HG02840 (cell line): ENCODE results near the gene GATC.

Source experiments
- ATAC-seq: cut with Tn5 transposase; IDR thresholded peaks from one replicate; pipeline ENCODE4 v1.9.1; 2021; ENCODE audit warnings: mild to moderate bottlenecking, moderate library complexity, moderate number of reproducible peaks; ENCODE audit not compliant: unreplicated experiment, low FRiP score

The GATC gene

DNA sequence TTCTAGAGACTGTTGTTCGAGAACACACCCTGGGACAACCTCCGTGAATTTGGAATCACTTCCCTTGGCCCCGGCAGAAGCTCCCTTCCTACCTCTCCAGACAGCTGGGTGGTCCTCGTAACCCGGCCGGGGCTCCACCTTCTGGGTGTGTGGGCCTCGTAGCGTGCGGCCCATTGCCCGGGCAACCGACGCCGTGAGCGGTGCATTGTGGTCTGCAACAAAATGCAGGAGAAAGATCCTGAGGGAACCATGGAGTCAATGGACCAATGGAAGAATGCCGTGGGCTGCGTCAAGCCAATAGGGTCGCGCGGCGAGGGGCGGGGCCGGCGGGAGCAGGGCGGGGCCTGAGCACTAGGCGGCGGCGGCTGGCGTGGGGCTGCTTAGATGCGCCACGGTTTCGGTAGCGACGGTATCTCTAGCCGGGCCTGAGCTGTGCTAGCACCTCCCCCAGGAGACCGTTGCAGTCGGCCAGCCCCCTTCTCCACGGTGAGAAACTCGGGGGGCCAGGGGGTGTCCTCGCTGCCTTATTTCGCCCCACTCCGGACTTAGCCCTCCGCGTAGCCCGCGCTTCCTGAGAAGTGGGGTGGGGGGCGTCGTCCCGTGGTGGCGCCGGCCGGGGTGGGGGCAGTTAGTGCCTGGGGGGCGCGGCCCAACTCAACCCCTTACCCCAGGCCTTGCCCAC, 49.6 kb downstream of the GATC start, which contains the start of gene DYNLL1:
Gene DYNLL1, plus strand, starts transcription at position 383 of the 682 bp plus-strand sequence. CDS start 309 bp downstream, outside the sequence.
- ATAC-seq: peak; percentile 98

DNA sequence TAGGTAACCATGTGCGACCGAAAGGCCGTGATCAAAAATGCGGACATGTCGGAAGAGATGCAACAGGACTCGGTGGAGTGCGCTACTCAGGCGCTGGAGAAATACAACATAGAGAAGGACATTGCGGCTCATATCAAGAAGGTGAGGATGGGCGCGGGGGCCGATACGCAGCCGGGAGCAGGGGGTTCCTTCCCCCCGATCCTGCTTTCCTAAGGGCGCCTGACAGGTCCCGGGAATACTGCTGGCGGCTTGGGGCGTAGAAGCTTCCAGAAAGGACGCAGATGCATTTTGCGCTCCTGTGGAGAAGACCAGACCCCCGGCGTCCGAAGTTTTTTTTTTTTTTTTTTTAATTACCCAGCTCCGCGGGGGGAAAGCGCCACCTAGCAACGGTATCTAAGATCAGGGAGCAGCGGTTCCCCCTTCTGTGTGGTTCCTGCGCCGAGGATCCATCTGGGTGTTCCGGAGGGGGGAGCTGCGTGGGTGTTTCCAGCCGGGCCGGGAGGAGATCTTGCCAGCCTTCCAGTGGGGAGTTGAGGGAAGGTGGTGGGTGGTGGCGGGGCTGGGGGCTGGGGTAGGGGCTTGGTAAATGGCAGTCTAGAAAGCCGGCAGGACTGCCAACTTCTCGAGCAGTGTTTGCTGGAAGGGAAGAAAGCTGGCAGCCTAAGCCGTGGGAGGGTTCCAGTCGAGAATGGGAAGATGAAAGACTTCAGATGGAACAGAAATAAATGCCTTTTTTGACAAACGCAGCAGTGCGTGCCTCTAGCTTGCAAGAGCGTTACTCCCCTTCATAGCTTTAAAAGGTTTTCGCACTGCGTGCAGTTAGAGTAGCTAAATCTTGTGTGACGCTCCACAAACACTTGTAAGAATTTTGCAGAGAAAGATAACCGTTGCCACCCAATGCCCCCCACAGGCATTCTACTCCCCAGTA, 50.4 kb downstream of the GATC start:
- ATAC-seq: peak; percentile 1

DNA sequence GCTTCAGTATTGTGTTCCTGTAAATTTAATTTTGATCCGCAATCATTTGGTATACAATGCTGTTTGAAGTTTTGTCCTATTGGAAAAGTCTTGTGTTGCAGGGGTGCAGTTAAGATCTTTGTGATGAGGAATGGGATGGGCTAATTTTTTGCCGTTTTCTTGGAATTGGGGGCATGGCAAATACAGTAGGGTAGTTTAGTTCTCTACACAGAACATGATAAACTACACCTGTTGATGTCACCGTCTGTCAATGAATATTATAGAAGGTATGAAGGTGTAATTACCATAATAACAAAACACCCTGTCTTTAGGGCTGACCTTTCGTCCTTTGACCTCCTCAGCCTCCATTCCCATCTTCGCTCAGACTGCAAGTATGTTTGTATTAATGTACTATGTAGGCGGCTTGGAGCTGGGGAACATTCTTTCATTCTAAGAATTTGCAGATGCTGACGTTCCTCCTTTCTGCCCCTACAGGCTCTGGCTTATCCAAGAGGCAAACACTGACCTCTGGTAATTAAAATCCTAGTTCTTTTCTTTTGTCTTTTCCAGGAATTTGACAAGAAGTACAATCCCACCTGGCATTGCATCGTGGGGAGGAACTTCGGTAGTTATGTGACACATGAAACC, 51.4 kb downstream of the GATC start:
- no peak for ATAC-seq

DNA sequence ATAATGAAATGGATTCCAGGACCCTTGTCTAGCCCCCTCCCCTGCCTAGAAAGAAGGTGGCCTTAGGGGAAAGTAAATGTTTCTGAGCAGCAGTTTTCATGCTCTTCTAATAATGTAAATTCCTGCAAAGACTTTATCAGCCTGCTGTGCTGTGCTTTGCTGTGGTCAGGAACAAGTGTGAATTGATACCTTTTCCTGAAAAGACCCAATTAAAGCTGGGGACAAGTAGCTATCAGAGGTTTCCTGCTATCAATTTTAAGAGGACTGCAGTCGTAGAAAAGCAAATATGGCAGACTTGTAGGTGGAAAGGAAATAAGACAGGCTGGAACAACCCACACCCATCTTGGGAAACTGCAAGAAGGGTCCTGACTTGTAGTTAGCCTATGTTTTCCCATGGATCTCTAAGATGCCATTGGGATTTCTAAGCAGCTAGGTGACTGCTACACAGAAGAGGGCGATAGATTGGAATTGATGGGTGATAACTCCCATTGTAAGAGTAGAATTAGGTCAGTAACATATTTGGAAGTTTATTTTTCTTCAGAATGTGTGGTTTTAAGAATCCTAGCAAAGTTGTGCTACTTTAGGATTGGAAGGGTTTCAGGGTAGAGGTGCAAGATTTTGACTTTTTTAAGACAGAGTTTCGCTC, 52.7 kb downstream of the GATC start:
- ATAC-seq: no peak

DNA sequence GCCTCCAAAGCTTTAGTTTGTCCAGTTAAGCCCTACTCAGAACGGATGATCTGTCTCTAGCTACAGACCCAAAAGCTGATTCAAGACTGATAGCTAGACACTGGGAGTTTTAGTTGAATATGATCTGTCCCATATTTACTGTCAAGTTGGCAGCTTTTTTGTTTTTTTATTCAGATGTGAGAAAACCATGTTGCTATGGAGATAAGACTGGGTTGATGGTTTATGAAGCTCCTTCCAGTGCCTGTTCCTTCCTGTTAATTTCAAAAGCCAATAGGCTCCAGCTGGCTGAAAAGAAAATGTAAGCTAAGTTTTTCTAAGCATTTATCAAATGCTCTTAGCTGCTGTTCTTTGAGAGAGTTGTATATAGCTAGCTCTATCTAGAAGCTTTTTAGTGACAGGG, 54.3 kb downstream of the GATC start:
- ATAC-seq: no peak

DNA sequence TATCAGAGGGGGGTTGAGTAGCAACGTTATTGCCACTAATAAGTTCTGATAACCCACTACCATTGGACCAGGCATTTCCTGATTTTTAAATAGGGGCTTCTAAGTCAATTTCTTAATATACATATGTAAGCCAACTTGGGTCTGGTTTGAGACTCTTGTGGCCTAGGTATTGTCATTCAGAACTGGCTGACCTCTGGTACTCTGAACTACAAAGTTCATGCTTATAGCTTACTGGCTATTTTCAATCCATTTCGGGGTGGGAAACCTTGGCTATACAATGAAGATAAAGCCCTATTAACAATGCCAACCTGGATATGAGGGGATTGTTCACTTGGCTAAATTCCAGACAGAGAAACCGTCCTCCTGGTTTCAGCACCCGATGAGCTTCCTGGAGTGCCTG, 58.3 kb downstream of the GATC start:
- no peak for ATAC-seq

- no peak for ATAC-seq
These were observed 62.3 kb downstream of the GATC start for GRCh38 chr12:120508537-120508936.
